Measurements from ENCODE around the gene NAA38.
"Not testable (repeated sequence)": the region's sequence is repeated elsewhere in the genome, so short reads cannot be mapped to it uniquely, and the experiment has no call there.

The NAA38 gene

DNA sequence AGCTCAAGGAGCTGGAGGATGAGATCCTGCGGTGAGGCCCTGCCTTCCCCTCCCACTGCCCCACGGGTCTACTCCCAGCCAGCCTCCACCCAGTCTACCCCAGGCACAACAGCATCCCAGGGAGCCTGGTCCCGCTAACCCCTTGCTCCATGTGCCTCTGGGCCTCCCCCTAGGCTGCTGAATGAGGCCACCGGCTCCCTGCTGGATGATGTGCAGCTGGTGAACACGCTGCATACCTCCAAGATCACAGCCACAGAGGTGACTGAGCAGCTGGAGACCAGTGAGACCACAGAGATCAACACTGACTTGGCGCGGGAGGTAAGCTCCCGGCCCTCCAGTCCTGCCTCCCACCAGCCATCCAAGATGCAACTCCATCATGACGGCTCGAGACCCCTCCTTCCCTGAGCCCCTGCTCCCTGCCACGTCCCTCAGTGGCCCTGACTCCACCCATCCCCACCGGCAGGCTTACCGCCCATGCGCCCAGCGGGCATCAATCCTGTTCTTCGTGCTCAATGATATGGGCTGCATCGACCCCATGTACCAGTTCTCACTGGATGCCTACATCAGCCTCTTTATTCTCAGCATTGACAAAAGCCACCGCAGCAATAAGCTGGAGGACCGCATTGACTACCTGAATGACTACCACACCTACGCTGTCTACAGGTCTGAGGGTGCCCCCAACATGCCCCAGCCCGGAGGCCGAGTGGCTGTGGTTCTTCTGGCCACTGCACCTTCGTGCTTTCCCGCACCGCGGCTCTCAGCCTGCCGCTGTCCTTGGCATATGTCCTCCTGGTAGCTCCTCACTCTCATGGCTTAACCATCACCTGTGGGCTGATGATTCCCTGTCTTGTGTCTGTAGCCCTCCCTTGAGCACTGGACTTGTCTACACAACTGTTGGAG is 38.4 kb downstream of the NAA38 start:
- no peak for FAIRE-seq

DNA sequence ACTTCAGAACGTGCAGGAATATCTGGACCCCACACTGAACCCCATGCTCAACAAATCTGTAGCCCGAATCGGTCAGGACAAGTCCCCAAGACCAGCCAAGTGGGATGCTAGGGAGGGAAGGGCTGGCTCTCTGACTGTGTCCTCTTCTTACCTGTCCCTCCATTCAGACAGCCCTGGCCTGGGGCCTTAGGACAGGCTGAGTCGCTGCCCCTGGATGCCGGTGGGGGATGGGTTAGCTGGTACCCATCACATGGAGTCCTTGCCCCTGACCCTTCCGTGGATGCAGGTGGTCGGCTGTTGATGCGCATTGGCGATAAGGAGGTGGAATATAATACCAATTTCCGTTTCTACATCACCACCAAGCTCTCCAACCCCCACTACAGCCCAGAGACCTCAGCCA is 39.3 kb downstream of the NAA38 start:
- no peak for FAIRE-seq

DNA sequence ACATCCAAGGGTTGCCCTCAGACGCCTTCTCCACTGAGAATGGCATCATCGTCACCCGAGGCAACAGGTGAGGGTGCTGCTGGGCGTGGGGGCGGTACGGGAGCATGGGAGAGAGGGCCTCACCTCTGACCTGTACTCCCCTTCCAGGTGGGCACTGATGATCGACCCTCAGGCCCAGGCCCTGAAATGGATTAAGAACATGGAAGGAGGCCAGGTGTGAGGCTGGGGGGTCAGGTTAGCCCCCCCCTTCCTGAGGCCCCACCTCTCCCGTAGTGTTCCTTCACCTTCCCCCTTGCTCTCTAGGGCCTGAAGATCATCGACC is 39.8 kb downstream of the NAA38 start:
- no peak for FAIRE-seq

DNA sequence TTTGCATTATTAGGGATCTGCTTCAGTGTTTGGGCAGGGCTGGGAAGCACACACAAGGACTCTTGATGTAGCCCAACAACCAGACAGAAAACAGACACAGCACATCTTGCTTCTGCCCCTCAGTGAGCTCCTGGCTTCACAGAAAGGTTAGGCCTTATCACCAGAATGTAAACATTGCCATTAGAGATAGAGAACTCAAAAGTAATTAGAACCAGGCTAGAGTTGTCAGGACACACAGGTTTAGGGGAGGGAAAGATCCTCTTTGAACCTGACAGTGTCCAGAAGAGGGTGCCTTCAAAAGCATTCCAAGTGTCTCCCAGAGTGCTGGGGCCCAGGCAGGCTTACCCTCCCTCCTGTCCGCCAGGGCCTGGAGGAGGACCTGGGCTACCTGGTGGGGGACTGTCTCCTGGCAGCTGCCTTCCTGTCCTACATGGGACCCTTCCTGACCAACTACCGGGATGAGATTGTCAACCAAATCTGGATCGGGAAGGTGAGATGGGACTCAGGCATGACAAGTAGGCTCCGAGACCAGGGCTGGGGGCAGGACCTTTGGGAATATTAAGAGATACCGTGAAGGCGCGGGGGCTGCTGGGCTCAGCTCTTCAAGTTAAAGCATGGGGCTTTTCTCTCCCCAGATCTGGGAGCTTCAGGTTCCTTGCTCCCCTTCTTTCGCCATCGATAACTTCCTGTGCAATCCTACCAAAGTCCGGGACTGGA is 40.3 kb downstream of the NAA38 start:
- FAIRE-seq: no peak

DNA sequence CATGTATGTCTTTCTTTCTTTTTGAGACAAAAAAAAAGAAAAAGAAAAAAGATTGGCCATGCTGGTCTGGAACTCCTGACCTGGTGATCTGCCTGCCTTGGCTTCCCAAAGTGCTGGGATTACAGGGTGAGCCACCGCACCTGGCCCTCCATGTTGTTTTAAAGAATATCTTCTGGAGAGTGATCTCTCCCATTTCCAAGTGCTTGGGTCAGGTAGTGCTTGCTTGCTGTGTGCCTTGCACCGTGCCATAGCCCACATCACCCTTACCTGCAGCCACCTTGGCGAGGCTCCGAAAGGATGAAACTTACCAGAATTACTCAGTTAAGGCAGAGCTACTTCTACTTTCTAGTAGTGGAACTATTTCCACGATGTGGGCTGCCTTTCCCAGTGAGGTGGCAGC is 42.4 kb downstream of the NAA38 start:
- FAIRE-seq: no peak

DNA sequence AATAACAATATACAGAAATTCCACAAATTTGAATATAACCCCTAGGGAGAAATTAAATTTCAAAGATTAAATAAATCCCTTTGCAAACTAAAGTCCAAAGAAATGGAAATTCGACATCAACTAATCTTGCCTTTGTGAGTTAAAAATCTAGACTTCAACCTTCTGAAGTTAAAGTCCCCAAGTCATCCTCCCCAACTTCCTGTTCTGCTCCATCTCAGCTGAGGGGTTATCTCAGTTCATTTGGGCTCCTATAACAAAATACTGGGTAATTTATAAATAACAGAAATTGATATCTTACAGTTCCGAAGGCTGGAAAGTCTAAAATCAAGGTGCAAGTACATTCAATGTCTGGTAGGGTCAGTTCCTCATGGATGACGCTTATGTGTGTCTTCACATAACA is 46.1 kb downstream of the NAA38 start:
- FAIRE-seq: no peak

DNA sequence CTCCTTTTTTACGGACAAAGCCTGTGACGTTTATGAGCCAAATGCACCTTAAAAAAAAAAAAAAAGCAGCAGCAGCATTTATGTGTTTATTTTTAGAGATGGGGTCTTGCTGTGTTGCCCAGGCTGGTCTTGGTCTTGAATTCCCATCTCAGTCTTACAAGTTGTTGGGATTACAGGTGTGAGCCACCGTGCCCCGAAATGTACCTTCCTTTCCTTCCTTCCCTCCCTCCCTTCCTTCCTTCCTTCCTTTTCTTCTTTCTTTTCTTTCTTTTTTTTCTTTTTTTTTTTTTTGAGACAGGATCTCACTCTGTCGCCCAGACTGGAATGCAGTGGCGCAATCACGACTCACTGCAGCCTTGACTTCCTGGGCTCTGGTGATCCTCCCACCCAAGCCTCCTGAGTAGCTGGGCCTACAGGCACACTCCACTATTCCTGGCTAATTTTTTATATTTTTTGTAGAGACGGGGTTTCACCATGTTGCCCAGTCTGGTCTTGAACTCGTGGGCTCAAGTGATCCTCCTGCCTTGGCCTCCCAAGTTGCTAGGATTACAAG is 47.5 kb downstream of the NAA38 start:
- not testable (repeated sequence) for FAIRE-seq

DNA sequence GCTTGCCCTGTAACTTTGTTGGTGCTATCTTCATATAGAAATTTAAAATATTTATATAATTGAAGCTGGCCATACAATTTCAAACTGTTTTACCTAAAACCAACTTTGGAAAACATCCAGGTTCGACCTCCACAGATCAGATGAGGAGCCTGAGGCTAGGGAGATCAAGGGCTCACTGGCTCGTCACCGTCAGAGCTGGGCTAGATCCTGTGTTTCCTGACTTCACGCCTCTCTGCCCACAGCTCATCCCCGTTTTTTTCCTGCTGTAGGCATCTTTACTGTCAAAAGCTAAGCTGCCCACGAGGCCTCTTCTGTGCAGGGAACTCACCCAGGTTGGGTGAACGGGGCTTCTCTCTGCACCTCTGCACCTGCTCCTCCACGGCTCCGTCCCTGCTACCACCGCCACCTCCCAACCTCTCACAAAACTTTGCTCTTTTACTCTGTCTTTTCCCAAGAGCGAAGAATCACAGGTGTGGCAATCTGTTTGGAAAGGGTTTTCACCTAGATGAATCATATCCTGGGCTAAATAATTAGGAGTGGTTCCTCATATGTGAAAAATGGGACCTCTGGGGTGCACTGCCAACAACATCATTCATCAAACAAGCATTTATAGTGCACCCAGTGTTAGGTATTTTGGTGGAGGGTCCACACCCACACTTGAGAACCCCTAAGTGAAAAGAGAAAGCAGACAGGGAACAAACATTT is 48.1 kb downstream of the NAA38 start:
- no peak for FAIRE-seq

DNA sequence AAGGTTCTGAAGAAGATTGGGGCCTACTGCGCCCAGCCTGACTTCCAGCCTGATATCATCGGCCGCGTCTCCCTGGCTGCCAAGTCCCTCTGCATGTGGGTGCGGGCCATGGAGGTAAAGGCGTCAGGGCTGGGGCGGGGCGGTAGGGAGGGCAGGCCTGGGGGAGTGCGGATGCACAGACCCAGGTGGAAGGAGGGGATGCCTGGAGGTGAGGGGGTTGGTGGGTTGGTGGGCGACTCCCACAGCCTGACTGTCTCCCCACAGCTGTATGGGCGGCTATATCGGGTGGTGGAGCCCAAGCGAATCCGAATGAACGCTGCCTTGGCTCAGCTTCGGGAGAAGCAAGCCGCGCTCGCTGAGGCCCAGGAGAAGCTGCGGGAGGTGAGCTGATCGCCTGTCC is 50.2 kb downstream of the NAA38 start:
- no peak for FAIRE-seq
